NB4 (cell line): ENCODE measurements around the gene SLC35E3.
A peak's percentile ranks its signal among the peaks of the same experiment; 100 is the strongest.
"Not testable (repeated sequence)": the region's sequence is repeated elsewhere in the genome, so short reads cannot be mapped to it uniquely, and the experiment has no call there.

ENCODE experiments used
- DNase-seq: peaks from one replicate; pipeline ENCODE4 v3.0.0; 2010; ENCODE audit warnings: low read depth
- H3K4me3 ChIP-seq: one replicate; pipeline ENCODE4 v1.5.1; 2011; ENCODE audit warnings: mild to moderate bottlenecking, low read depth, low read length, moderate library complexity
- MAX ChIP-seq: IDR thresholded peaks from 2 replicates; pipeline ENCODE4 v1.6.1; 2011; ENCODE audit warnings: low read depth, low read length
- MYC ChIP-seq: IDR thresholded peaks from 2 replicates; pipeline ENCODE4 v1.6.1; 2011; ENCODE audit warnings: low read depth, low read length
- POLR2A ChIP-seq: IDR thresholded peaks from 2 replicates; pipeline ENCODE4 v1.6.1; 2011; ENCODE audit warnings: mild to moderate bottlenecking; ENCODE audit not compliant: insufficient read length; ENCODE audit errors: extremely low read depth
- TF ChIP-seq, protein P1 (sequence below): IDR thresholded peaks from one replicate; pipeline ENCODE4 v1.5.1; 2012; ENCODE audit warnings: low read depth, low read length

Gene SLC35E3

DNA sequence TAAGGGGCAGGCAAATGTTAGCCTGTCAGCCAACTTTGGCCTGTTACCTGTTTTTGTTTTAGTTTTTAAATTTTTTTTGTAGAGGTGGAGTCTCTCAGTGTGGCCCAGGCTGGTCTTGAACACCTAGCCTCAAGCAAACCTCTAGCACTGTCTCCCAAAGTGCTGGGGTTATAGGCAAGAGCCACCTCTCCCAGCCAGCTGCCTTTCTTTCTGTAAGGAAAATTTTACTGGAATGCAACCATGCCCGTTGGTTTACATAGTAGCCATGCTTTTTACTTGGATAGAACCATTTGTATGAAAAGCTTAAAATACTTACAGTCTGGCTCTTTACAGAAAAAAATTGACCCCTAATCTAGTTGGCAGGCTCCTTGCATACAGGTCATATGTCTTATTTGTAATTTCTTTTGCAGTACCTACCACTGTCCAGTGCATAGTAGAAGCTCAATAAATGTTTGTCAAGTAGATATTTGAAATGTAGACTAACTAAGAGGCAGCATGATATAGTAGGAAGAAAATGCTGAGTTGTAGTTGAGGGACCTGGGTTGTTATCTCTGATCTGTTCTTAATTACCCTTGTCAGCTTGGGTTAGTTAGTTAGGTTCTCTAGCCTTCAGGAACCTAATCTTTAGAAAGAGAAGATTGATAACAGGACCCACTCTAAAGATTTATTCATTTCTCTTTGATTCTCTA is 66.7 kb downstream of the SLC35E3 start:
- DNase-seq, result no peak
- H3K4me3 ChIP-seq, result peak overlapping the region; percentile 17
- TF ChIP-seq MYC, result no peak

DNA sequence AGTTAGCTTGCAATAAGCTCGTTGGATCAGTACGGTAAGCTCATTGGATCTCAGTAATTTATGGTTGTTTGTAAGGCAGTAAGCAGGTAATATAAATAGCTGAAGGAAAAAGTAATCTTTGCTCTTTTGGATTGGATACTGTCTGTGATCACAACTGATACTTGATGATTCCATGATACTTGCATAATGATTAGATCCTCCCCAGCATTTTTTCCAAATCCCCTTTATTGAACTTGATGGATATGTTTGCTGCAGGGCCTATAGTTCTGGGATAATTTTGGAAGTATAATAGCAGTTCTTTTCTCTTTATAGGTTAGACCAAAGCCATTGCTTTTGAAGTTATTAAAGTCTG is 67.2 kb downstream of the SLC35E3 start:
- no peak for TF ChIP-seq POLR2A
- TF ChIP-seq MAX, result no peak
- TF ChIP-seq, protein P1, sequence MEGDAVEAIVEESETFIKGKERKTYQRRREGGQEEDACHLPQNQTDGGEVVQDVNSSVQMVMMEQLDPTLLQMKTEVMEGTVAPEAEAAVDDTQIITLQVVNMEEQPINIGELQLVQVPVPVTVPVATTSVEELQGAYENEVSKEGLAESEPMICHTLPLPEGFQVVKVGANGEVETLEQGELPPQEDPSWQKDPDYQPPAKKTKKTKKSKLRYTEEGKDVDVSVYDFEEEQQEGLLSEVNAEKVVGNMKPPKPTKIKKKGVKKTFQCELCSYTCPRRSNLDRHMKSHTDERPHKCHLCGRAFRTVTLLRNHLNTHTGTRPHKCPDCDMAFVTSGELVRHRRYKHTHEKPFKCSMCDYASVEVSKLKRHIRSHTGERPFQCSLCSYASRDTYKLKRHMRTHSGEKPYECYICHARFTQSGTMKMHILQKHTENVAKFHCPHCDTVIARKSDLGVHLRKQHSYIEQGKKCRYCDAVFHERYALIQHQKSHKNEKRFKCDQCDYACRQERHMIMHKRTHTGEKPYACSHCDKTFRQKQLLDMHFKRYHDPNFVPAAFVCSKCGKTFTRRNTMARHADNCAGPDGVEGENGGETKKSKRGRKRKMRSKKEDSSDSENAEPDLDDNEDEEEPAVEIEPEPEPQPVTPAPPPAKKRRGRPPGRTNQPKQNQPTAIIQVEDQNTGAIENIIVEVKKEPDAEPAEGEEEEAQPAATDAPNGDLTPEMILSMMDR, result no peak
- TF ChIP-seq MYC, result no peak
- peak overlapping the region; percentile 6 for H3K4me3 ChIP-seq
- DNase-seq, result no peak

GRCh38 chr12:68814490-68815231 is 68.7 kb downstream of the SLC35E3 start:
- no peak for TF ChIP-seq MYC
- TF ChIP-seq MAX, result no peak
- no peak for TF ChIP-seq POLR2A
- TF ChIP-seq, protein P1, result no peak
- DNase-seq, result no peak
- H3K4me3 ChIP-seq, result no peak overlapping the region

GRCh38 chr12:68815232-68815927 is 69.4 kb downstream of the SLC35E3 start:
- TF ChIP-seq MYC (no peak), MAX (no peak), POLR2A (no peak)
- TF ChIP-seq, protein P1, result no peak
- no peak overlapping the region for H3K4me3 ChIP-seq
- no peak for DNase-seq

GRCh38 chr12:68815928-68816800 is 70.2 kb downstream of the SLC35E3 start:
- TF ChIP-seq MAX (no peak), POLR2A (no peak), MYC (no peak)
- TF ChIP-seq, protein P1, result no peak
- H3K4me3 ChIP-seq, result no peak overlapping the region
- DNase-seq, result no peak

GRCh38 chr12:68819481-68819880 is 73.5 kb downstream of the SLC35E3 start:
- not testable (repeated sequence) for DNase-seq, H3K4me3 ChIP-seq
